Aorta (tissue), 5 donors: ENCODE results near the gene ELFN2. TPM values are rescaled to one million over a fixed set of nuclear protein-coding genes. Genes with fewer than 3 reads are reported as not detected.

Experiments used
- ATAC-seq: fragments of 200-7000 bp; cut with Tn5 transposase; one replicate; pipeline ENCODE4 v1.9.1; 2022; ENCODE audit warnings: moderate library complexity; ENCODE audit not compliant: low FRiP score
- DNase-seq, 2 donors: peaks; one replicate each; pipeline ENCODE4 v3.0.0-alpha.2; 2020
- H3K27ac ChIP-seq, 2 donors: one replicate each; pipeline ENCODE4 v1.5.1; 2013; ENCODE audit warnings: low read length in 2 of 2, mild to moderate bottlenecking in 2 of 2, moderate library complexity in 2 of 2, control low read depth in 1 of 2, inconsistent platforms in 1 of 2, low read depth in 1 of 2
- H3K27me3 ChIP-seq, 2 donors: one replicate each; pipeline ENCODE4 v1.6.1; 2013; ENCODE audit warnings: control low read depth in 1 of 2, low read length in 1 of 2, mild to moderate bottlenecking in 1 of 2, moderate library complexity in 1 of 2; ENCODE audit not compliant: insufficient read depth in 2 of 2, control insufficient read depth in 1 of 2
- H3K36me3 ChIP-seq, 2 donors: one replicate each; pipeline ENCODE4 v1.6.1; 2013; ENCODE audit warnings: control low read depth in 1 of 2, low read length in 1 of 2, mild to moderate bottlenecking in 1 of 2; ENCODE audit not compliant: insufficient read depth in 2 of 2, control insufficient read depth in 1 of 2
- H3K4me1 ChIP-seq, 2 donors: one replicate each; pipeline ENCODE4 v1.6.1; 2013; ENCODE audit warnings: low read length in 2 of 2, control low read depth in 1 of 2, mild to moderate bottlenecking in 1 of 2, moderate library complexity in 1 of 2; ENCODE audit not compliant: insufficient read depth in 2 of 2, control insufficient read depth in 1 of 2
- H3K4me3 ChIP-seq, 2 donors: one replicate each; pipeline ENCODE4 v1.5.1; 2013; ENCODE audit warnings: low read length in 2 of 2, control low read depth in 1 of 2, mild to moderate bottlenecking in 1 of 2
- H3K9me3 ChIP-seq: one replicate; pipeline ENCODE4 v1.6.1; 2013; ENCODE audit warnings: mild to moderate bottlenecking, low read length; ENCODE audit not compliant: control insufficient read depth
- WGBS, 2 donors: extraction: QIAGEN DNeasy Blood & Tissue Kit; methylation state at CpG; one replicate each; pipeline ENCODE4 v1.1.7; 2013; 5-methylcytosine and 5-hydroxymethylcytosine counted together
- intact Hi-C, 2 donors: fragments of 100-400 bp; cut with DNase I; formaldehyde crosslinking; loops; one replicate each; pipeline versions ENCODE4 v1.14.2 to v1.15.0; 2022
- polyA plus RNA-seq, 2 donors: library from polyadenylated mRNA; stranded (reverse); fragments of 200-250 nt; gene quantifications; one replicate each; pipeline ENCODE4 v1.2.3, GENCODE V29; 2013
- total RNA-seq, 2 donors: library from RNA; stranded (reverse); fragmentation: NEBNext Ultra II Directional; extraction: Animal tissue kit (Norgen Biotek cat#: 25700); gene quantifications; one replicate each; pipeline ENCODE4 v1.2.1, GENCODE V29; 2021
- donor health status: healthy with polysubstance abuse.
- donor health status: Bipolar disorder and iron deficiency.
- donor health status: DM: no; HTN: no; CAD: no.
- donor health status: DM: no; HTN: no; CAD: no.
- donor health status: DM: yes; HTN: yes; CAD: no.

The ELFN2 gene
- total and polyA plus RNA-seq, 4 donors, result 0.06 to 0.24 TPM; not detected in 2

DNA sequence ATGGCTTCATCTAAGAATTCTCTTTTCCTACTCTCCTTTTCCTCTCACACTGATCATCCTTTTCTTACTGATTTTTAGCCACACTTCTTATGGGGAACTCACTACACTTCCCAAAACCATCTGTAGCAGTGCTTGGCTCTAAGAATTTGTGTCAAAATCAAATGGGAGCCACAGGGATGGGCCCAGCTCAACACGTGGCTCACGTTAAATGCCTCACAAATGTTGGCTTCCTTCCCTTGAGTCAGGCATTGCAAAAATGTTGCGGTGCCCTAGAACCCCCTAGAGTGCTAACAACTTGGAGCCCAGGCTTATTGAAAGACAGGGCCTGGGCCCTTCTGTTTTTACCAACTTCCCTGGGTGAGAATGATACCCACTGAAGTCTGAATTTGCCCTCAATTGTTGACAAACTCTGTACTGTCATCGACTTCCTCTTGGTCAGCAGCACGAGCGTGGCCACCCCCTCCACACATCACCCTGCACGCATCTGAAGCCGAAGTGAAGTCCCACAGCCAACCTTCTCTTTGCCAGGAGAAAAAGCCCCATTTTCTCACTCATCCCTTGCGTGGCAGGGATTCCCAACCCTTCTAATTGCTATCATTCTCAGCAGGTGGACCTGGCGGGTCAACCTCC, 69.7 kb downstream of the ELFN2 start:
- no peaks in the 10 kb centered on the region for H3K27me3 ChIP-seq

DNA sequence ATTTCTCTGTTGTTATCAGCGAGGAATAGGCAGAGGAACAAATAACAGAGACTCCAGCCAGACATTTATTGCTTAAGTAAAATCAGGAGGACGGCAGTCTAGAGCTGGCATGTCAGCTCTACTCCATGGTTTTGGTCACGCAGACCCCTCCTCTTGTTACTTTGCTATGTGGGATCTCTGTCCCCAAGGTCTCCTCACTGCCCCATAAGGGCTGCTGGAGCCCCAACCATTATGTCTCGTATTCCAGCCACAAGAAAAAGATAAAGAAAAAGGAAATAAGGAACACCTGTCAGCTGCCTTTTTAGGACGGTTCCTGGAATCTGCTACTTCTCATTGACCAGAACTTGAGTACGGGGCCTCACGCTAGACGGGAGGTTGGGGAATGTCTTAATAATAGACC, 70.4 kb downstream of the ELFN2 start:
- Histone ChIP-seq H3K4me1 (no peaks in the 10 kb centered on the region), H3K4me3 (no peak overlapping the region), H3K27me3 (no peaks in the 10 kb centered on the region), H3K9me3 (no peaks in the 10 kb centered on the region), H3K36me3 (no peaks in the 10 kb centered on the region), H3K27ac (no peak overlapping the region)
- ATAC-seq (no peak), DNase-seq (no peak)
- WGBS, 2 donors, result 64 to 71% methylated on average over 8 of the region's 8 CpGs
- intact Hi-C loops, result no loop called here

More for the DNA sequence above, 69.7 kb downstream of the ELFN2 start:
- Histone ChIP-seq H3K4me3 (no peak overlapping the region), H3K9me3 (no peaks in the 10 kb centered on the region), H3K27ac (no peak overlapping the region), H3K36me3 (no peaks in the 10 kb centered on the region), H3K4me1 (no peaks in the 10 kb centered on the region)
- intact Hi-C loops, result no loop called here
- no peak for ATAC-seq
- WGBS, 2 donors, result 67 to 70% methylated on average over 10 of the region's 10 CpGs
- no peak for DNase-seq

DNA sequence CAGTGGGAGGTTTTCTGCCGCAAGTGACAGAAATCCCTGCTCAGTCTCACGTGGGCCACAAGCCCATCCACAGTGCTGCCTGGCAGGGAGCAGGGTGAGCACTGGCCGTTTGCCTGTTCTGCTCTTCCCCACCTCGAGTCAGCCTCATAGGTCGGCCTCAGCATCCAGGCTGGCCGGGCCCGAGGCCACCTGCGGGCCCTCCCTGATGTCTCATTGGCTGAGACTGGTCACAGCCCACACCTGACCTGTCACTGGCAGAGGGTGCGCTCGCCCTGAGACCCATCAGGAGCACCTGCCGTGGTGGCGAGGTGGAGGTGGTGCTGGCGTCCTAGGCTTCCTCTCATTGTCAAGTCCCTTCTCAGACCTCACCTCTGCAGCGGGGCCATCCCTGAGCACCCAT, 72.1 kb downstream of the ELFN2 start:
- H3K27ac ChIP-seq, result no peak overlapping the region
- H3K9me3 ChIP-seq, result no peaks in the 10 kb centered on the region
- intact Hi-C loops, result no loop called here
- no peak overlapping the region for H3K4me3 ChIP-seq
- no peaks in the 10 kb centered on the region for H3K4me1 ChIP-seq
- ATAC-seq (no peak), DNase-seq (no peak)
- WGBS, 2 donors, result 78 to 79% methylated on average over 14 of the region's 14 CpGs
- no peaks in the 10 kb centered on the region for H3K27me3 ChIP-seq
- no peaks in the 10 kb centered on the region for H3K36me3 ChIP-seq

DNA sequence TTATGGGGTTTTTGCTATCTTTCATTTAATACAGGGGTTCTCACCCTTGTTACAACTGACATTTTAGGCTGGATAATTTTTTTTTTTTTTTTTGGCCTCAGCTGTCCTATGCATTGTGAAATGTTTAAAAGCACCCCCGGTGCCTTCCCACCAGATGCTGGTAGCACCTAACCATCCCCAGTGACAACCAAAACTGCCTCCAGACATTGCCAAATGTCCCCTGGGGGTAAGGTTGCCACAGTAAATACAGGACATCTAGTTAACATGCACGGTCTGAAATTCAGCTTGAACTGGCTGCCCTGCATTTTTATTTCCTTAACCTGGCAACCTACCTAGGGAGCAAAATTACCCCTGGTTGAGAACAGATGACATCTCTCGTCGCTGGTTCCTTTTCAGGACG, 72.6 kb downstream of the ELFN2 start:
- 68 to 73% methylated on average over 5 of the region's 5 CpGs for WGBS, 2 donors
- no peaks in the 10 kb centered on the region for H3K27me3 ChIP-seq
- H3K36me3 ChIP-seq, result no peaks in the 10 kb centered on the region

DNA sequence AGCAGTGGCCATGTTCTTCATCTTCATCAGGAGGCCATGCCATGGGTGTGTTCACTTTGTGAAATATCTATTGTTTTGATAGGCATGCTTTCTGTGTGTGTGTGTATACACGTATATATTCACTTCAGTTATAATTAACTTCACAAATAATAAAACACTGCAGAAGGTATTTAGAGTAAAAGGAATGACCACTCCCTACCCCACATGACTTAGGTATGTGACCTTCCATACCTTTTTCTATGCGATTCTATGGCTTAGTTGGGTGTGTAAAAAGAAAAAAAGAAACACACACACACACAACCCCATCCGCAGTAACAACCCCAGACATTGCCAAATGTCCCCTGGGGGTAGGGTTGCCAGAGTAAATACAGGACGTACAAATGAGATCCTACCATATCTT, 73.0 kb downstream of the ELFN2 start:
- Histone ChIP-seq H3K4me1 (no peaks in the 10 kb centered on the region), H3K9me3 (no peaks in the 10 kb centered on the region), H3K36me3 (no peaks in the 10 kb centered on the region), H3K4me3 (no peak overlapping the region), H3K27me3 (no peaks in the 10 kb centered on the region), H3K27ac (no peak overlapping the region)
- ATAC-seq (no peak), DNase-seq (no peak)
- intact Hi-C loops, result no loop called here
- WGBS, 2 donors, result 32 to 35% methylated on average over 4 of the region's 4 CpGs

More for the DNA sequence above, 72.6 kb downstream of the ELFN2 start:
- H3K4me1 ChIP-seq, result no peaks in the 10 kb centered on the region
- H3K4me3 ChIP-seq, result no peak overlapping the region
- DNase-seq, result no peak
- H3K9me3 ChIP-seq, result no peaks in the 10 kb centered on the region
- intact Hi-C loops, result no loop called here
- no peak overlapping the region for H3K27ac ChIP-seq
- no peak for ATAC-seq

DNA sequence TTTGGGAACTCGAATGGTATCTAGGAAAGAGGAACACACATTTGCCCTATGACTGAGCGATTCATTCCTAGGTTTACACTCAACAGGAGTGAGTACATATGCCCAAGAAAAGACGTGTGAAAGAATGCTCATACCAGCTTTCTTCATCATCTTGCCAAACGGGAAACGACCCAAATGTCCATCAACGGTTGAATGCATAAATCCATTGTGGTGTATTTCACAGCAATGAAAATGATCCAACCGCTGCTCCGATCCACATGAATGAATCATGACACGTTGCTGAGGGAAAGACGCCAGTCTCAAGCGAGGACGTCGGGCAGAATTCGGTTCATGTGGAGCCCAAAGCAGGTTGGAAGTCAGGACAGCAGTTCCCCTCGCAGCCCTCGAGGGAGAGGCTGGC, 73.4 kb downstream of the ELFN2 start:
- ATAC-seq (no peak), DNase-seq (no peak)
- intact Hi-C loops, result no loop called here

DNA sequence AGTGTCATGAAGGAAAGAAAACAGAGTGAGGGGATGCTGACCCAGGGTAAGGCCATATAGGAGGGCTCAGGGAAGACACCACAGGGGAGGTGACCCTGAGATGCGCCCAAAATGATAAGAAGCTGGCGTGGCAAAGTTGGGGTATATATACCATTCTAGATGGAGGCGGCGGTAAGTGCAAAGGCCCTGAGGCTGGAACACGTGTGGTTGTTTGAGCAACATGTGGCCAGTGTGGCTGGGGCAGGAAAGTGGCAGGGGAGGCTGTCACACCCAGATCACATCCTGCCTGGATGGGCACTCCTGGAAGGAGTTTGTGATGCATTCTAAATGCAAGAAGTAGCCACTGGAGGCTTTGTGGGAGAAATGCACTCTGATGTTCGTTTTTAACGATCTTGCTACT, 74.8 kb downstream of the ELFN2 start:
- 80 to 90% methylated on average over 7 of the region's 7 CpGs for WGBS, 2 donors
- no peaks in the 10 kb centered on the region for H3K27me3 ChIP-seq
- no peak overlapping the region for H3K27ac ChIP-seq
- H3K9me3 ChIP-seq, result no peaks in the 10 kb centered on the region
- no peak for ATAC-seq
- no peaks in the 10 kb centered on the region for H3K4me1 ChIP-seq
- H3K4me3 ChIP-seq, result no peak overlapping the region
- intact Hi-C loops, result no loop called here
- no peaks in the 10 kb centered on the region for H3K36me3 ChIP-seq
- DNase-seq, result no peak

More for the DNA sequence above, 73.4 kb downstream of the ELFN2 start:
- Histone ChIP-seq H3K27me3 (no peaks in the 10 kb centered on the region), H3K36me3 (no peaks in the 10 kb centered on the region), H3K9me3 (no peaks in the 10 kb centered on the region), H3K27ac (no peak overlapping the region), H3K4me3 (no peak overlapping the region), H3K4me1 (no peaks in the 10 kb centered on the region)
- 39 to 50% methylated on average over 16 of the region's 16 CpGs for WGBS, 2 donors

DNA sequence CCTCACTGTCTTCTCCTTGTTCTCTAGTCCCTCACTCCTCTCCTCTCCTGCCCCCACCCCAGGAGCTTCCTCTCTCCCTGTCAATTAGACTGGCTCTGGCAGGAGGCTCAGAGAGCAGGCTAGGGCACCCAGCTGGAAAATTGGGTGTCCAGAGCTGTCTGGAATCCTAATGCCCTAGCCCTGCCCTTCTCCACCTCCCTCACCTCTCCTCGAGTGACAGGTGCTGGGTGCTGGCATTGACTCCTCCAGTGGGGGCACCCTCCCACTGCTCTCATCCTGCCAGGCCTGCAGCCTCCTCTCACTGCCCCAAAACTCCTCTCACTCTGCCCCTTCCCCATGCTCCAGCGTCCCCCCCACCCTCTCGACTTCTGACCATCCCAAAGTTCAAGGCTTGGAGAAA, 76.0 kb downstream of the ELFN2 start:
- H3K27ac ChIP-seq, result no peak overlapping the region
- intact Hi-C loops, result no loop called here
- no peak overlapping the region for H3K4me3 ChIP-seq
- no peak for DNase-seq
- H3K4me1 ChIP-seq, result no peaks in the 10 kb centered on the region
- no peaks in the 10 kb centered on the region for H3K36me3 ChIP-seq
- no peaks in the 10 kb centered on the region for H3K9me3 ChIP-seq
- H3K27me3 ChIP-seq, result no peaks in the 10 kb centered on the region
- WGBS, 2 donors, result 52 to 64% methylated on average over 3 of the region's 3 CpGs
- ATAC-seq, result no peak

DNA sequence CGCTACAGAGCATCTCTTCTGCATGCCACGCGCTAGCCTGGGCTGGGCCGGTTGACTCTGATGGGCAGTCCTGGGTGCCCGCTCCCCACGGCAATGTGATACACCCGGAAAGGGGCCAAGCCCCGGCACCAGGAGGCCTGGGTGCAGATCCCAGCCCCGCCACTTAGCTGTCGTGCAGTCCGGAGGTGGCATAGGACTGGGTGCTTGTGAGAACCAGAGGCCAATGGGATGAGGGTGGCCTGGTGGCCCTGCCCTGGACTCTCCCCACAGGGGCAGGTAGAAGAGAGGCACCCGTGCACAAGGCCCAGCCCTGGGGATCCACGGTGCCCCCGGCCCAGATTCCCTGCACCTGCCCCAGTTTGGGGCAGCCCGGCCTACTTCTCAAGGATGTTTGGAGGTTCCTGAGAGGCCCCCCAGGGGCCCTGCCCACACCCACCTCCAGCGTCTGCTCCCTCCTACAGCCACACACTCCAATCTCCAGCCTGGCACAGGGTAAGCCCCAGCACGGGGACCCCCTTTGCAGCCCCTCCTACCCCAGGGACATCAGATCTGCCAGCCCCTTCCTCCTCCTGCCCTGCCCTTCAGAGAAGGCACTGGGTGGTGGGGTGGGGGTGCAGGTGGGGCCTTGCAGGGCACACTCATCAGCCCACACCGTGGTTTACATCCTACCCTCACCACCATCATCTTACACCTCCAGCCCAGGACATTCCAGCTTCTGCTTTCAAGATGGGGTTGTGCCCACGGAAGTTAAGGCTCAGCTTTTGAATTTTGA, 78.0 kb downstream of the ELFN2 start:
- ATAC-seq (peak; percentile 9), DNase-seq (no peak)
- H3K36me3 ChIP-seq, result no peaks in the 10 kb centered on the region
- intact Hi-C loops, result no loop called here
- no peaks in the 10 kb centered on the region for H3K4me1 ChIP-seq
- H3K4me3 ChIP-seq, result no peak overlapping the region
- H3K9me3 ChIP-seq, result no peaks in the 10 kb centered on the region
- 89 to 90% methylated on average over 18 to 19 of the region's 19 CpGs for WGBS, 2 donors
- H3K27me3 ChIP-seq, result no peaks in the 10 kb centered on the region
- no peak overlapping the region for H3K27ac ChIP-seq
